Loucy (cell line): ENCODE measurements around the gene DCAF6.

Experiments
- H2AFZ ChIP-seq: fragments of 200-600 bp; sonication (generic); 2 replicates; pipeline ENCODE4 v1.6.0; 2016; ENCODE audit warnings: antibody characterized with exemption, mild to moderate bottlenecking, low read length, moderate library complexity
- H3F3A ChIP-seq: fragments of 200-600 bp; 2 replicates; pipeline ENCODE4 v1.6.0; 2016; ENCODE audit warnings: antibody characterized with exemption, low read depth, mild to moderate bottlenecking
- H3K27me3 ChIP-seq: fragments of 200-600 bp; sonication (generic); 2 replicates; pipeline ENCODE4 v1.6.1; 2014; ENCODE audit warnings: low read length, mild to moderate bottlenecking; ENCODE audit not compliant: insufficient read depth, poor library complexity, severe bottlenecking
- H3K36me3 ChIP-seq: fragments of 200-600 bp; sonication (generic); 2 replicates; pipeline ENCODE4 v1.6.1; 2016; ENCODE audit warnings: low read length; ENCODE audit not compliant: insufficient read depth
- H3K4me1 ChIP-seq: fragments of 200-600 bp; sonication (generic); 2 replicates; pipeline ENCODE4 v1.5.1; 2014; ENCODE audit warnings: low read length, mild to moderate bottlenecking; ENCODE audit not compliant: insufficient read depth, poor library complexity, severe bottlenecking
- H3K4me2 ChIP-seq: fragments of 200-600 bp; sonication (generic); 2 replicates; pipeline ENCODE4 v1.6.0; 2014; ENCODE audit warnings: antibody characterized with exemption, low read length, low read depth, mild to moderate bottlenecking; ENCODE audit not compliant: poor library complexity, severe bottlenecking
- H3K4me3 ChIP-seq: fragments of 200-600 bp; sonication (generic); 2 replicates; pipeline ENCODE4 v1.5.1; 2014; ENCODE audit warnings: low read length, mild to moderate bottlenecking, mixed read lengths; ENCODE audit not compliant: poor library complexity, severe bottlenecking
- H3K79me2 ChIP-seq: fragments of 200-600 bp; sonication (generic); 2 replicates; pipeline ENCODE4 v1.6.1; 2014; ENCODE audit warnings: low read length; ENCODE audit not compliant: insufficient read depth
- H3K9ac ChIP-seq: fragments of 200-600 bp; sonication (generic); 2 replicates; pipeline ENCODE4 v1.6.0; 2014; ENCODE audit warnings: mild to moderate bottlenecking, low read depth, low read length, moderate library complexity; ENCODE audit not compliant: poor library complexity, severe bottlenecking
- H3K9me2 ChIP-seq: fragments of 200-600 bp; sonication (generic); replicated peaks from 2 replicates; pipeline ENCODE4 v1.6.1; 2016; ENCODE audit warnings: low read depth, low read length, mixed read lengths
- H3K9me3 ChIP-seq: fragments of 200-600 bp; sonication (generic); 2 replicates; pipeline ENCODE4 v1.6.1; 2014; ENCODE audit warnings: mild to moderate bottlenecking, antibody characterized with exemption, low read length, low read depth; ENCODE audit not compliant: insufficient read depth
- H4K20me1 ChIP-seq: fragments of 200-600 bp; sonication (generic); 2 replicates; pipeline ENCODE4 v1.6.0; 2014; ENCODE audit warnings: antibody characterized with exemption, low read length, mild to moderate bottlenecking; ENCODE audit not compliant: insufficient read depth, poor library complexity, severe bottlenecking
- EZH2phosphoT487 ChIP-seq: fragments of 200-600 bp; IDR thresholded peaks from 2 replicates; pipeline ENCODE4 v1.6.1; 2018; ENCODE audit warnings: antibody characterized with exemption, mild to moderate bottlenecking, moderate library complexity, borderline replicate concordance
- TF ChIP-seq, protein P1 (sequence below): fragments of 200-600 bp; sonication (generic); conservative IDR thresholded peaks from 2 replicates; pipeline ENCODE4 v1.5.1; 2014; ENCODE audit warnings: mild to moderate bottlenecking, antibody characterized with exemption, low read length

Gene DCAF6

DNA sequence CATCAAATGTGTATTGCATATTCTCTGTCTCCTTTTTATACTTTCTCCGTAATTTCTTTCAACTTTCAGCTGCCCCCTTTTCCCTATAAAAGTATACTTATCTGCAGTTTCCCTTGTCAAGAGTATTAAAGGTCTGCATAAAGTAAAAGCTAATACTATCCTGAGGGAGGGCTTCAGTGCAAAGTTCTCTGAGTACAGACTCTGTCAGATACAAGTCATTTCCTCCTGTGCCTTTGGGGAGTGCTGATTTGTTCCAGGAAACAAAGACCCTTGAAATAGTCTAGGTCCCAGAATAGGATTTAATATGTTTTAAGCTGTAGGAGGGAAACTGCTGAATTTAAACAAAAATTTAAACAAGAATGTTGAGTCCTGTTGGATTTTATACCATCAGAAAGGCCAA is 188.6 kb downstream of the DCAF6 start:
- Histone ChIP-seq H3K36me3 (no peaks in the 10 kb centered on the region), H3K9ac (no peak overlapping the region)
- TF ChIP-seq, protein P1, sequence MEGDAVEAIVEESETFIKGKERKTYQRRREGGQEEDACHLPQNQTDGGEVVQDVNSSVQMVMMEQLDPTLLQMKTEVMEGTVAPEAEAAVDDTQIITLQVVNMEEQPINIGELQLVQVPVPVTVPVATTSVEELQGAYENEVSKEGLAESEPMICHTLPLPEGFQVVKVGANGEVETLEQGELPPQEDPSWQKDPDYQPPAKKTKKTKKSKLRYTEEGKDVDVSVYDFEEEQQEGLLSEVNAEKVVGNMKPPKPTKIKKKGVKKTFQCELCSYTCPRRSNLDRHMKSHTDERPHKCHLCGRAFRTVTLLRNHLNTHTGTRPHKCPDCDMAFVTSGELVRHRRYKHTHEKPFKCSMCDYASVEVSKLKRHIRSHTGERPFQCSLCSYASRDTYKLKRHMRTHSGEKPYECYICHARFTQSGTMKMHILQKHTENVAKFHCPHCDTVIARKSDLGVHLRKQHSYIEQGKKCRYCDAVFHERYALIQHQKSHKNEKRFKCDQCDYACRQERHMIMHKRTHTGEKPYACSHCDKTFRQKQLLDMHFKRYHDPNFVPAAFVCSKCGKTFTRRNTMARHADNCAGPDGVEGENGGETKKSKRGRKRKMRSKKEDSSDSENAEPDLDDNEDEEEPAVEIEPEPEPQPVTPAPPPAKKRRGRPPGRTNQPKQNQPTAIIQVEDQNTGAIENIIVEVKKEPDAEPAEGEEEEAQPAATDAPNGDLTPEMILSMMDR, result no peak
- no peak for TF ChIP-seq EZH2phosphoT487

More for the DNA sequence above, 188.6 kb downstream of the DCAF6 start:
- H3K79me2 ChIP-seq, result no peaks in the 10 kb centered on the region
- H3K4me1 ChIP-seq, result no peaks in the 10 kb centered on the region
- no peak overlapping the region for H3K4me2 ChIP-seq
- no peaks in the 10 kb centered on the region for H3F3A ChIP-seq
- H3K9me3 ChIP-seq, result no peaks in the 10 kb centered on the region
- no peak overlapping the region for H3K4me3 ChIP-seq
- no peaks in the 10 kb centered on the region for H3K27me3 ChIP-seq
- no peak overlapping the region for H2AFZ ChIP-seq
- no peaks in the 10 kb centered on the region for H3K9me2 ChIP-seq
- no peaks in the 10 kb centered on the region for H4K20me1 ChIP-seq
